Ascending aorta (tissue), 2 donors: Measurements from ENCODE around the gene ALX3. TPM values are rescaled to one million over a fixed set of nuclear protein-coding genes. Genes with fewer than 3 reads are reported as not detected.
A peak's percentile ranks its signal among the peaks of the same experiment; 100 is the strongest.

ENCODE experiments used
- DNase-seq, 2 donors: peaks; one replicate each; pipeline ENCODE4 v3.0.0-alpha.2; 2019; ENCODE audit warnings: low spot score in 2 of 2
- H3K27ac ChIP-seq, 2 donors: fragments of 200-600 bp; sonication (generic); one replicate each; pipeline ENCODE4 v1.5.1; 2016 to 2017; ENCODE audit warnings: mild to moderate bottlenecking in 1 of 2
- H3K27me3 ChIP-seq: fragments of 200-600 bp; sonication (generic); one replicate; pipeline ENCODE4 v1.5.1; 2017
- H3K36me3 ChIP-seq, 2 donors: fragments of 200-600 bp; sonication (generic); one replicate each; pipeline ENCODE4 v1.5.1; 2016
- H3K4me1 ChIP-seq, 2 donors: fragments of 200-600 bp; sonication (generic); one replicate each; pipeline ENCODE4 v1.5.1; 2016 to 2017; ENCODE audit warnings: mild to moderate bottlenecking in 1 of 2
- H3K4me3 ChIP-seq, 2 donors: fragments of 200-600 bp; sonication (generic); one replicate each; pipeline ENCODE4 v1.5.1; 2016 to 2017; ENCODE audit warnings: mild to moderate bottlenecking in 1 of 2
- H3K9me3 ChIP-seq, 2 donors: fragments of 200-600 bp; sonication (generic); one replicate each; pipeline ENCODE4 v1.5.1; 2016
- CTCF ChIP-seq, 3 experiments: fragments of 200-600 bp in 2 of 3; fragments of 450-650 bp in 1 of 3; sonication (generic) in 2 of 3; IDR thresholded peaks; one replicate each; pipeline ENCODE4 v1.5.1; 2016 to 2019; ENCODE audit warnings: antibody characterized with exemption in 3 of 3, mild to moderate bottlenecking in 1 of 3, moderate library complexity in 1 of 3
- intact Hi-C: fragments of 100-400 bp; cut with DNase I; formaldehyde crosslinking; loops from one replicate; pipeline ENCODE4 v1.15.1; 2023
- total RNA-seq: library from RNA; depleted of rRNA; stranded (reverse); fragments of >200 nt; gene quantifications from one replicate; pipeline ENCODE4 v1.1.0, GENCODE V29; 2016

ALX3 gene
- total RNA-seq, 1 donor from 2014 or later = not detected

DNA sequence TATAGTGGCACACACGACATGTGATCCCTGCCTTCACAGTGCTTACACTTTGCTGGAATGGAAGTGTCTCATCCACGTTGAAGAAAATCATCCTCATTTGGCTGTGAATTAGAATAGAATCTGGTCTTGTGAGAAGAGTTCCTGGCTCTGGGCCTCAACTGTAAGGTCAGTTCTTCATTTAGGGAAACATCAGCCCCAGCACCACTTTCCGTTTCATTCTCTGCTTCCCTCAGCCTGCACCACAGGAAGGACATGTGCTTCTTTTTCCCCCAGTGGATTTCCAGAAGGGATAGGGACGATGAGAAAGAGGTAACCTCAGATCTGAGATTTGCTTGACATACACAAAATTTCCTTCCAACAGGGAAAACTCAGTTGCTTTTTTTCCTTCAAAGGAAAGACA is 3.7 kb upstream of the ALX3 start:
- peaks cover 16% of the 10 kb centered on the region for H3K27me3 ChIP-seq
- H3K4me3 ChIP-seq = no peak overlapping the region
- H3K9me3 ChIP-seq = no peaks in the 10 kb centered on the region
- TF ChIP-seq CTCF (IDR thresholded peaks at IDR 0.05) = no peak
- H3K27ac ChIP-seq = no peak overlapping the region
- H3K4me1 ChIP-seq = no peaks in the 10 kb centered on the region
- no peaks in the 10 kb centered on the region for H3K36me3 ChIP-seq
- intact Hi-C loops = no loop called here
- no peak for DNase-seq

DNA sequence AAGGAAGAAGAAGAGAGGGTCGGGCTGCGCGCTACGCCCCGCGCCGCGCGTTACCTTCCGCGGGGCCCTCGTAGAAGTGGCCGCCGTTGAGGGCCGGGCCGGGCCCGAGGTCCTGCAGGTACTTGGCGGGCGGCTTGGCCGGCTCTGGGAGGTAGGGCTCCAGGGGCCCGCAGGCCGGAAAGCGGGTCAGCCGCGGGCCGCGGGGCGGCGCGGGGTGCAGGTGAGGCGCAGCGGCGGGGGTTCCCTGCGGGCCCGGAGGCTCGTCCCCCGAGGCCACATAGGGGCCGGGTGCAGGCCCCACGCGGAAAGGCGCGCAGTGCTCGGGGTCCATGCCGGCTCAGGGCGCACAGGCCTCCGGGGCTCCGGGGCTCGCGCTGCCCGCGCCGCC is 196 bp downstream of the ALX3 start:
- H3K27ac ChIP-seq = no peak overlapping the region
- DNase-seq = no peak
- H3K9me3 ChIP-seq = no peaks in the 10 kb centered on the region
- H3K27me3 ChIP-seq = peaks cover 31% of the 10 kb centered on the region
- peaks cover 0 to 4% of the 10 kb centered on the region in 2 donors for H3K4me1 ChIP-seq
- intact Hi-C loops = no loop called here
- H3K4me3 ChIP-seq = peak overlapping the region in 1 of 2 donors; percentile 47
- no peak for TF ChIP-seq CTCF (IDR thresholded peaks at IDR 0.05)
- no peaks in the 10 kb centered on the region for H3K36me3 ChIP-seq

DNA sequence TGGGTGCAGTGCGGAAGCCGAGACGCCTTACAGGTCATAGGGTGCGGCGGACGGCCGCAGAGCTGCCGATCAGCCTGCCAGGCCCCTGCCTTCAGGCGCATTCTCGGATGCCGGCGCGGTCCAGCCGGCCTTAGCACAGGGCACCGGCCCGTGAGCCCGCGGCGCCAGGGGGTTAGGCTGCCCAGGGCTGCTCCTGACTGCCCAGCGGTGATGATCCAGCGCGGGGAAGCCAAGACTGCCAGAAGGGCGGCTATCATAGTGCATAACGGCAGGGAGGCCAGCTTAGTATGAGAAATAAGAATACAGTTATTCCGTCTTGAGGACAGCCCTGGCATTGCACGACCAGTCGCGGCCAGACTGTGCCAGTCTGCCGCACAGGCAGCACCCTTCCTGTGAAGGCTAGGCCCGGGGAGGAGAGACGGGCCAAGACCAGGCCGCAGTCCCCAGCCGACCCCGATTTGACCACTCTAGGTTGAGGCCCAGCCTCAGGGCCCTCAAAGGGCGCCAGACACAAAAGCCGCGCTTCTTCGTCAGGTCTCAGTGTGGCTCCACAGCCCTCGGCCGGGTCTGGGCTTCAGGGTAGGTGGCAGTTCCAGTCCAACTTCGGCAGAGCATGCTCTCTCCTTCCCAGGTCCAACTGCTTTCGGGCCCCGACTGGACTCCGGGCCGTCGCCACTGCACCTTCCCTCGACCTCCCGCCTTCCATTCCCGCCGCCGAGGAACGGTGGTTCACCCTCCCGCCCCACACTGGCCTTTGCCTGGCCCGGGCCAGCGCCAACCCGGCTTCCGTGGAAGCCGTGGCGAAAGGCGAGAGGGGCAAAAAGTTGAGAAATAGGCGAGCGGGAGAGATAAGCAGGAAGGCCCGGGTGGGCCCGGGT is 829 bp downstream of the ALX3 start:
- peaks cover 31% of the 10 kb centered on the region for H3K27me3 ChIP-seq
- intact Hi-C loops = no loop called here
- no peaks in the 10 kb centered on the region for H3K9me3 ChIP-seq
- no peak for TF ChIP-seq CTCF (IDR thresholded peaks at IDR 0.05)
- H3K4me1 ChIP-seq = peaks cover 0 to 4% of the 10 kb centered on the region in 2 donors
- H3K4me3 ChIP-seq = peak overlapping the region in 1 of 2 donors; percentile 47
- DNase-seq = no peak
- H3K27ac ChIP-seq = no peak overlapping the region
- no peaks in the 10 kb centered on the region for H3K36me3 ChIP-seq

GRCh38 chr1:110068646-110069403 is 1.6 kb downstream of the ALX3 start:
- Histone ChIP-seq H3K4me1 (peaks cover 0 to 4% of the 10 kb centered on the region in 2 donors), H3K4me3 (peak overlapping the region in 1 of 2 donors; percentile 29), H3K27ac (no peak overlapping the region), H3K36me3 (no peaks in the 10 kb centered on the region), H3K27me3 (peaks cover 31% of the 10 kb centered on the region), H3K9me3 (no peaks in the 10 kb centered on the region)
- intact Hi-C loops = no loop called here
- no peak for DNase-seq
- no peak for TF ChIP-seq CTCF (IDR thresholded peaks at IDR 0.05)

DNA sequence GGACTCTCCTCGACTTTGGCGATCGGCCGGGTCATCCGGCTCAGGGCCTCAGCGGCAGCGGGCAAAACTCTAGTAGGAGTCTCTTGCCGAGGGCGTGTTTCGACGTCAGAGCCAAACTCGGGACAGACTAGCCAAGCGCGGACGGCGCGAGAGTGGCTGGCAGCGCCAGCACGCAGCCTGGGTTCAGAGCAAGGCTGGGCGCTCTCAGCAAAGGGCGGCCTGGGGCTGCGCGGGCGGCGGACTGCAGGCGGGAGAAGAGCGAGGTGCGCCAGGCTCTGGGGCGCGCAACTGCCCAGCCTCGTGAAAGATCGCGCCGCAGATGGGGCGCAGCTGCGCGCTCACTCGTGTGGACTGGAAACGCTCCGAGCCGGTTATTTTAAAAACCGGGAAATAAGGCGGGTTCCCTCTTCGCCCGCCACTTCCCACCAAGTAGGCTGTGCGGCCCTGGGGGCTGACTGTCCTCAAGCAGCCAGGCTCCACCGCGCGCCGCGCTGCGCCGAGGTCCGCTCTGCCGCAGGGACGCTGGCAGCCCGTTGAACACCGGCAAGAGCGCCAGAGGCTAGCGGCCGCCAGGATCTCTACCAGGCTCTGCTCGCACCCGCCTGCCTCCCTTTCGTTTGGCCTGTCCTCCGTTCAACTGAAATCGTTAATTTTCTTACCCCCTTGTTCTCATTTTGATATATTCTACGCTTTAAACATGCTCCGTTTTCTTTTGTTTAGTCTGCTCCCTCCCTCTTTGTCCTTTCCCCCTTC is 2.4 kb downstream of the ALX3 start:
- Histone ChIP-seq H3K9me3 (no peaks in the 10 kb centered on the region), H3K4me3 (peak overlapping the region in 1 of 2 donors; percentile 29), H3K4me1 (peaks cover 0 to 4% of the 10 kb centered on the region in 2 donors), H3K36me3 (no peaks in the 10 kb centered on the region), H3K27ac (no peak overlapping the region), H3K27me3 (peaks cover 31% of the 10 kb centered on the region)
- TF ChIP-seq CTCF (IDR thresholded peaks at IDR 0.05) = no peak
- no peak for DNase-seq
- intact Hi-C loops = no loop called here
